ENCODE data around the gene GIMD1. TPM values are rescaled to one million over a fixed set of nuclear protein-coding genes. Genes with fewer than 3 reads are reported as not detected.

GIMD1 gene
- total RNA-seq, 1 experiment from 2014 or later: not detected

- Histone ChIP-seq H3F3A (ENCODE audit: insufficient read depth, low read depth) (no peaks in the 10 kb centered on the region), H3K27me3 (ENCODE audit: insufficient read depth, low read depth) (no peaks in the 10 kb centered on the region), H3K9me2 (ENCODE audit: insufficient read depth) (no peaks in the 10 kb centered on the region), H4K20me1 (ENCODE audit: insufficient read depth) (no peaks in the 10 kb centered on the region), H3K79me2 (ENCODE audit: low read depth) (no peaks in the 10 kb centered on the region), H3K4me2 (no peak overlapping the region), H3K4me3 (no peak overlapping the region), H2AFZ (no peak overlapping the region), H3K27ac (no peak overlapping the region), H3K4me1 (replicated peaks; ENCODE audit: insufficient read depth) (no peaks in the 10 kb centered on the region), H3K36me3 (ENCODE audit: low read depth) (no peaks in the 10 kb centered on the region), H3K9me3 (ENCODE audit: insufficient read depth, low read depth) (no peaks in the 10 kb centered on the region)
- no peak for DNase-seq
- BruUV-seq (replicated peaks): no TSS peak
- ChIA-PET POLR2A (ENCODE audit: unreplicated experiment) (interaction anchor here (0.7 kb wide), 1 partner anchor 55 kb away, joined by 11 read pairs; no protein-coding TSS in a partner anchor), CTCF (no interaction called here)
- intact Hi-C loops (cut with micrococcal nuclease; ENCODE audit: unreplicated experiment): no loop called here
- no peak for TF ChIP-seq EZH2 (IDR thresholded peaks at IDR 0.05; ENCODE audit: low read depth)
- TF ChIP-seq CTCF (conservative IDR thresholded peaks at IDR 0.05): no peak
Observed at GRCh38 chr4:106385853-106386393, 17.3 kb upstream of the GIMD1 start.

- no peaks in the 10 kb centered on the region for H3K9me2 ChIP-seq (ENCODE audit: insufficient read depth)
- H2AFZ ChIP-seq: no peak overlapping the region
- H4K20me1 ChIP-seq (ENCODE audit: insufficient read depth): no peaks in the 10 kb centered on the region
- no peak overlapping the region for H3K4me2 ChIP-seq
- H3K4me3 ChIP-seq: no peak overlapping the region
- ChIA-PET CTCF (no interaction called here), POLR2A (ENCODE audit: unreplicated experiment) (no interaction called here)
- no peak for DNase-seq
- H3K27me3 ChIP-seq (ENCODE audit: insufficient read depth, low read depth): no peaks in the 10 kb centered on the region
- no TSS peak for BruUV-seq (replicated peaks)
- intact Hi-C loops (cut with micrococcal nuclease; ENCODE audit: unreplicated experiment): no loop called here
- no peaks in the 10 kb centered on the region for H3K79me2 ChIP-seq (ENCODE audit: low read depth)
- no peak overlapping the region for H3K27ac ChIP-seq
- H3F3A ChIP-seq (ENCODE audit: insufficient read depth, low read depth): no peaks in the 10 kb centered on the region
- H3K36me3 ChIP-seq (ENCODE audit: low read depth): no peaks in the 10 kb centered on the region
- TF ChIP-seq CTCF (conservative IDR thresholded peaks at IDR 0.05): no peak
- TF ChIP-seq EZH2 (IDR thresholded peaks at IDR 0.05; ENCODE audit: low read depth): no peak
- H3K9me3 ChIP-seq (ENCODE audit: insufficient read depth, low read depth): no peaks in the 10 kb centered on the region
- no peaks in the 10 kb centered on the region for H3K4me1 ChIP-seq (replicated peaks; ENCODE audit: insufficient read depth)
Observed at GRCh38 chr4:106384878-106385277, 16.3 kb upstream of the GIMD1 start.

GRCh38 chr4:106380179-106380578 lies 11.6 kb upstream of the GIMD1 start:
- no peak overlapping the region for H3K27ac ChIP-seq
- intact Hi-C loops (cut with micrococcal nuclease; ENCODE audit: unreplicated experiment): no loop called here
- no peak overlapping the region for H3K4me3 ChIP-seq
- no peak for DNase-seq
- H3K79me2 ChIP-seq (ENCODE audit: low read depth): no peaks in the 10 kb centered on the region
- no peaks in the 10 kb centered on the region for H3K27me3 ChIP-seq (ENCODE audit: insufficient read depth, low read depth)
- no TSS peak for BruUV-seq (replicated peaks)
- no peak overlapping the region for H3K4me2 ChIP-seq
- H3K9me2 ChIP-seq (ENCODE audit: insufficient read depth): no peaks in the 10 kb centered on the region
- no peak overlapping the region for H2AFZ ChIP-seq
- H3K36me3 ChIP-seq (ENCODE audit: low read depth): no peaks in the 10 kb centered on the region
- no peaks in the 10 kb centered on the region for H4K20me1 ChIP-seq (ENCODE audit: insufficient read depth)
- no peaks in the 10 kb centered on the region for H3K9me3 ChIP-seq (ENCODE audit: insufficient read depth, low read depth)
- H3K4me1 ChIP-seq (replicated peaks; ENCODE audit: insufficient read depth): no peaks in the 10 kb centered on the region
- CTCF ChIA-PET: no interaction called here
- no peak for TF ChIP-seq EZH2 (IDR thresholded peaks at IDR 0.05; ENCODE audit: low read depth)
- TF ChIP-seq CTCF (conservative IDR thresholded peaks at IDR 0.05): no peak
- POLR2A ChIA-PET (ENCODE audit: unreplicated experiment): no interaction called here
- no peaks in the 10 kb centered on the region for H3F3A ChIP-seq (ENCODE audit: insufficient read depth, low read depth)
